ENCODE data around the gene CAPRIN1.

The CAPRIN1 gene

GRCh38 chr11:34012734-34013133, 38.8 kb upstream of the CAPRIN1 start:
- no peaks in the 10 kb centered on the region for H3K27me3 ChIP-seq (ENCODE audit: insufficient read depth, low read depth)
- H3K79me2 ChIP-seq (ENCODE audit: insufficient read depth, low read depth) = no peaks in the 10 kb centered on the region
- H3K4me3 ChIP-seq (IDR thresholded peaks at IDR 0.05; ENCODE audit: insufficient read depth, low read depth, low read length) = no peak overlapping the region
- no peak overlapping the region for H3K9ac ChIP-seq
- H3K36me3 ChIP-seq (ENCODE audit: insufficient read depth) = no peaks in the 10 kb centered on the region
- no peaks in the 10 kb centered on the region for H4K20me1 ChIP-seq (ENCODE audit: insufficient read depth)
- TF ChIP-seq, protein P1, sequence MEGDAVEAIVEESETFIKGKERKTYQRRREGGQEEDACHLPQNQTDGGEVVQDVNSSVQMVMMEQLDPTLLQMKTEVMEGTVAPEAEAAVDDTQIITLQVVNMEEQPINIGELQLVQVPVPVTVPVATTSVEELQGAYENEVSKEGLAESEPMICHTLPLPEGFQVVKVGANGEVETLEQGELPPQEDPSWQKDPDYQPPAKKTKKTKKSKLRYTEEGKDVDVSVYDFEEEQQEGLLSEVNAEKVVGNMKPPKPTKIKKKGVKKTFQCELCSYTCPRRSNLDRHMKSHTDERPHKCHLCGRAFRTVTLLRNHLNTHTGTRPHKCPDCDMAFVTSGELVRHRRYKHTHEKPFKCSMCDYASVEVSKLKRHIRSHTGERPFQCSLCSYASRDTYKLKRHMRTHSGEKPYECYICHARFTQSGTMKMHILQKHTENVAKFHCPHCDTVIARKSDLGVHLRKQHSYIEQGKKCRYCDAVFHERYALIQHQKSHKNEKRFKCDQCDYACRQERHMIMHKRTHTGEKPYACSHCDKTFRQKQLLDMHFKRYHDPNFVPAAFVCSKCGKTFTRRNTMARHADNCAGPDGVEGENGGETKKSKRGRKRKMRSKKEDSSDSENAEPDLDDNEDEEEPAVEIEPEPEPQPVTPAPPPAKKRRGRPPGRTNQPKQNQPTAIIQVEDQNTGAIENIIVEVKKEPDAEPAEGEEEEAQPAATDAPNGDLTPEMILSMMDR (conservative IDR thresholded peaks at IDR 0.05; ENCODE audit: low read depth, low read length) = no peak
- H3K27ac ChIP-seq = no peak overlapping the region
- no peaks in the 10 kb centered on the region for H3K4me1 ChIP-seq (ENCODE audit: low read depth, poor library complexity, severe bottlenecking)
- H2AFZ ChIP-seq (ENCODE audit: low read depth) = no peak overlapping the region
- no peak overlapping the region for H3K4me2 ChIP-seq

- Histone ChIP-seq H3K27ac (no peak overlapping the region), H3K4me1 (ENCODE audit: low read depth, poor library complexity, severe bottlenecking) (no peaks in the 10 kb centered on the region), H3K4me3 (IDR thresholded peaks at IDR 0.05; ENCODE audit: insufficient read depth, low read depth, low read length) (no peak overlapping the region), H3K79me2 (ENCODE audit: insufficient read depth, low read depth) (no peaks in the 10 kb centered on the region), H2AFZ (ENCODE audit: low read depth) (no peak overlapping the region), H3K36me3 (ENCODE audit: insufficient read depth) (no peaks in the 10 kb centered on the region), H3K9ac (no peak overlapping the region), H3K27me3 (ENCODE audit: insufficient read depth, low read depth) (no peaks in the 10 kb centered on the region), H3K4me2 (no peak overlapping the region), H4K20me1 (ENCODE audit: insufficient read depth) (no peaks in the 10 kb centered on the region)
- TF ChIP-seq, protein P1 (conservative IDR thresholded peaks at IDR 0.05; ENCODE audit: low read depth, low read length) = no peak
Observed at GRCh38 chr11:34013898-34014571, 37.5 kb upstream of the CAPRIN1 start.

- Histone ChIP-seq H3K79me2 (ENCODE audit: insufficient read depth, low read depth) (no peaks in the 10 kb centered on the region), H4K20me1 (ENCODE audit: insufficient read depth) (no peaks in the 10 kb centered on the region), H3K4me2 (no peak overlapping the region), H3K27me3 (ENCODE audit: insufficient read depth, low read depth) (no peaks in the 10 kb centered on the region), H3K4me1 (ENCODE audit: low read depth, poor library complexity, severe bottlenecking) (no peaks in the 10 kb centered on the region), H3K4me3 (IDR thresholded peaks at IDR 0.05; ENCODE audit: insufficient read depth, low read depth, low read length) (no peak overlapping the region), H3K36me3 (ENCODE audit: insufficient read depth) (no peaks in the 10 kb centered on the region), H3K27ac (no peak overlapping the region), H3K9ac (no peak overlapping the region), H2AFZ (ENCODE audit: low read depth) (no peak overlapping the region)
- TF ChIP-seq, protein P1 (conservative IDR thresholded peaks at IDR 0.05; ENCODE audit: low read depth, low read length) = no peak
Observed at GRCh38 chr11:34021977-34022735, 29.4 kb upstream of the CAPRIN1 start.

- H3K36me3 ChIP-seq (ENCODE audit: insufficient read depth) = no peaks in the 10 kb centered on the region
- TF ChIP-seq, protein P1 (conservative IDR thresholded peaks at IDR 0.05; ENCODE audit: low read depth, low read length) = no peak
- H3K27me3 ChIP-seq (ENCODE audit: insufficient read depth, low read depth) = no peaks in the 10 kb centered on the region
Observed at GRCh38 chr11:34026432-34026831, 25.1 kb upstream of the CAPRIN1 start.

More at GRCh38 chr11:34026432-34026831, 25.1 kb upstream of the CAPRIN1 start:
- no peaks in the 10 kb centered on the region for H4K20me1 ChIP-seq (ENCODE audit: insufficient read depth)
- no peaks in the 10 kb centered on the region for H3K4me1 ChIP-seq (ENCODE audit: low read depth, poor library complexity, severe bottlenecking)
- no peak overlapping the region for H3K27ac ChIP-seq
- H3K79me2 ChIP-seq (ENCODE audit: insufficient read depth, low read depth) = no peaks in the 10 kb centered on the region
- H3K4me3 ChIP-seq (IDR thresholded peaks at IDR 0.05; ENCODE audit: insufficient read depth, low read depth, low read length) = no peak overlapping the region
- no peak overlapping the region for H2AFZ ChIP-seq (ENCODE audit: low read depth)
- no peak overlapping the region for H3K4me2 ChIP-seq
- H3K9ac ChIP-seq = no peak overlapping the region

Measured in KMS-11 (cell line).